Stimulated activated naive CD8-positive, alpha-beta T cell treated with anti-CD3 and anti-CD28 coated beads, Interleukin-15, Interleukin-2, amounts not matched to agents 100 ng/mL and 50 ng/mL, for 24 hours (primary cell): Measurements from ENCODE around the gene MMP23B.

ENCODE experiments used
- H3K27ac Mint-ChIP-seq: one replicate; pipeline ENCODE4 v1.8.0; 2021; ENCODE audit warnings: mild to moderate bottlenecking, mixed read lengths
- H3K27me3 Mint-ChIP-seq: one replicate; pipeline ENCODE4 v1.8.0; 2021; ENCODE audit warnings: mixed read lengths
- H3K36me3 Mint-ChIP-seq: one replicate; pipeline ENCODE4 v1.8.0; 2021; ENCODE audit warnings: low read depth, mixed read lengths
- H3K4me1 Mint-ChIP-seq: one replicate; pipeline ENCODE4 v1.8.0; 2021; ENCODE audit warnings: low read depth, mixed read lengths
- H3K4me3 Mint-ChIP-seq: one replicate; pipeline ENCODE4 v1.8.0; 2021; ENCODE audit warnings: mild to moderate bottlenecking, mixed read lengths
- H3K9me3 Mint-ChIP-seq: one replicate; pipeline ENCODE4 v1.8.0; 2021; ENCODE audit warnings: mixed read lengths

Gene MMP23B

DNA sequence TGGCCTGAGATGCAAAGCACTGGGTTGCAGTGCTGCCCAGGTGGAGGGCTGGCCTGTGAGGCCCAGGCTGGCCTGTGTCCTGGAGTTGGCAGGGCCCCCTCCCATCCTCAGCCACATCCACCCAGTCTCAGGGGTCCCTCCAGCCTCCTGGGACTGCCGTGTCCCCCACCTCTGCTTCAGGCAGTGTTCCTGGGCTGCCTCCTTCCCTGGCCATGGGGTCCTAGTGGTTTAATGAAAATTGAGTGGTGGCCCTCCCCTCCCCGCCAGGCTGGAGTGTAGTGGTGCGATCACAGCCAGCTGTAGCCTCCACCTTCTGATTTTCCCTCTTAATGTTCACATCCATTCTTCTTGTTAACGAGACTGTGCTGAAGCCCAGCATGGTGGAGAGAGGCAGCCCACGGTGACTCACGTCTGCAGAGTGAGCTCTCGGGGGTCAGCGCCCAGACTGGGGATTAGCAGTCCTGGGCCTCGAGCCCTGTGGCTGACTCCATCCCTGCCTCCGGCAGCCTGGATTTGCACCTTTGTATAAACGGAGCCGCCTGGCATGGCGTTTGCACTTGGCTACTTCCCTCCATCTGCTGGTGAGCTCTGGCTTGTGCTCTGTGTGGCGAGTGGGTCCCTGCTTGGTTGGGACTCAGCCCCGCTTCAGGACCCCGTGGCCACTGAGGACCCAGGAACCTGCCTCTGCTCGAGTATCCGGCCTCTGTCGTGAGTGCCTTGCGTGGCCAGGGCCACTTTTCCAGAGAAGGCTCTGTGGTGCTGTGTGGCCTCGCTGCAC lies 9.8 kb upstream of the MMP23B start:
- H3K27ac Mint-ChIP-seq = no peak overlapping the region
- no peaks in the 10 kb centered on the region for H3K9me3 Mint-ChIP-seq
- no peaks in the 10 kb centered on the region for H3K27me3 Mint-ChIP-seq
- no peaks in the 10 kb centered on the region for H3K36me3 Mint-ChIP-seq
- H3K4me1 Mint-ChIP-seq = peaks cover 5% of the 10 kb centered on the region
- H3K4me3 Mint-ChIP-seq = no peak overlapping the region

DNA sequence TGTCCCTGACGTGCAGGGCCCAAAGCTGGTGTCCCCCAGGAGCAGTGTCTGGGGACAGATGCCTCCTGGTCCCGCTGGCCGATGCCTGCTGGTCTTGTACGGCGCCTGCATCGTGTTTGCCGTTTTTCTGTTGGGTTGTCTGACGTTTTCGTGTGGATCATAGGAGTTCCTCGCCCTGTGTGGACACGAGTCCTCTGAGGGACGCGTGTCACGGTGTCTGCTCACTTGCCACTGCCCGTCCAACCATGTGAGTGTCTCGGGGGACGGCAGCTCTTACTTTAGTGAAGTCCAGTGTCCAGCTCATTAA lies 9.2 kb upstream of the MMP23B start:
- no peak overlapping the region for H3K4me3 Mint-ChIP-seq
- no peaks in the 10 kb centered on the region for H3K4me1 Mint-ChIP-seq
- H3K27ac Mint-ChIP-seq = no peak overlapping the region
- H3K9me3 Mint-ChIP-seq = no peaks in the 10 kb centered on the region
- H3K27me3 Mint-ChIP-seq = no peaks in the 10 kb centered on the region
- no peaks in the 10 kb centered on the region for H3K36me3 Mint-ChIP-seq

DNA sequence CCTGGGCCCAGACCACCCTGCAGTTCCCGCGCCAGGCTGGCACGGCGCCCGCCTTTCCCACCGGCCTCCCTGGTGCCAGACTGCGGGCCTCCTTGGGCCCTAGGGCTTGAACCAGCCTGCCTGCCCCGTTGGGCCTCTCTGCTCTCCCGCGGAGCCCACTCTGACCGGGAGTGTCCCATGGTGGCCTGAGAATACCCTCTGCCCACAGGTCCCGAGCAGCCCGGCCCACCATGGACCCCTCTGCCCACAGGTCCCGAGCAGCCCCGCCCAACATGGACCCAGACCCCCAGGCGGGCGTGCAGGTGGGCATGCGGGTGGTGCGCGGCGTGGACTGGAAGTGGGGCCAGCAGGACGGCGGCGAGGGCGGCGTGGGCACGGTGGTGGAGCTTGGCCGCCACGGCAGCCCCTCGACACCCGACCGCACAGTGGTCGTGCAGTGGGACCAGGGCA lies 8.8 kb upstream of the MMP23B start:
- Mint-ChIP-seq H3K9me3 (no peaks in the 10 kb centered on the region), H3K4me1 (no peaks in the 10 kb centered on the region), H3K27me3 (no peaks in the 10 kb centered on the region), H3K36me3 (no peaks in the 10 kb centered on the region), H3K27ac (no peak overlapping the region), H3K4me3 (no peak overlapping the region)

DNA sequence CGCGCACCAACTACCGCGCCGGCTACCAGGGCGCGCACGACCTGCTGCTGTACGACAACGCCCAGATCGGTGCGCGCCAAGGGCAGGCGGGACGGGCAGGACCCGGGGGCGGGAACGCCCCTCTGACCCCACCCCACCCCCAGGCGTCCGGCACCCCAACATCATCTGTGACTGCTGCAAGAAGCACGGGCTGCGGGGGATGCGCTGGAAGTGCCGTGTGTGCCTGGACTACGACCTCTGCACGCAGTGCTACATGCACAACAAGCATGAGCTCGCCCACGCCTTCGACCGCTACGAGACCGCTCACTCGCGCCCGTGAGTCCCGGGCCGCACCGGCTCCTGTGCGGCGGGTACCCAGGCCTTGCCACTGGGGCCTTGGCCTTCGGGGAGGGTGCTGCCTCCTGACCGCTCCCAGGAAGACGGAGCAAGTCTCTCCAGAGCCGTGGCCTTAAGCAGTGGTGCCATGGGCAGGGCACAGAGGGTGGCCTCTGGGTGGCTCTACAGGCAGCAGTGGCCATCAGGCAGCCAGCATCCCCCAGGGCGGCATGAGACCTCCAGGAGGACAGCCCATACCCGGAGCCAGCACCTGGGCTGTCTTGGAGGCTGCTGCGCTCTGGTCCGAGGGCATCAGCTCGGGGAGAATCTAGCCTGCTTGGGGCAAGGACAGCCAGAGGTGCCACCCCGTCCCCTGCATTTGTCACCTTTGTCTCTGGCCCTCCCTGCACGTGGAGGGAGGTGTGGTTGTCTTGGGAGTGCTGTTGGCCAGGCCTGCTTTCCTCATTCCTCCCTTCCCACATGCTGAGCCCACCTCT lies 8.1 kb upstream of the MMP23B start:
- Mint-ChIP-seq H3K27me3 (no peaks in the 10 kb centered on the region), H3K36me3 (no peaks in the 10 kb centered on the region), H3K9me3 (no peaks in the 10 kb centered on the region), H3K4me1 (no peaks in the 10 kb centered on the region), H3K4me3 (no peak overlapping the region), H3K27ac (no peak overlapping the region)

DNA sequence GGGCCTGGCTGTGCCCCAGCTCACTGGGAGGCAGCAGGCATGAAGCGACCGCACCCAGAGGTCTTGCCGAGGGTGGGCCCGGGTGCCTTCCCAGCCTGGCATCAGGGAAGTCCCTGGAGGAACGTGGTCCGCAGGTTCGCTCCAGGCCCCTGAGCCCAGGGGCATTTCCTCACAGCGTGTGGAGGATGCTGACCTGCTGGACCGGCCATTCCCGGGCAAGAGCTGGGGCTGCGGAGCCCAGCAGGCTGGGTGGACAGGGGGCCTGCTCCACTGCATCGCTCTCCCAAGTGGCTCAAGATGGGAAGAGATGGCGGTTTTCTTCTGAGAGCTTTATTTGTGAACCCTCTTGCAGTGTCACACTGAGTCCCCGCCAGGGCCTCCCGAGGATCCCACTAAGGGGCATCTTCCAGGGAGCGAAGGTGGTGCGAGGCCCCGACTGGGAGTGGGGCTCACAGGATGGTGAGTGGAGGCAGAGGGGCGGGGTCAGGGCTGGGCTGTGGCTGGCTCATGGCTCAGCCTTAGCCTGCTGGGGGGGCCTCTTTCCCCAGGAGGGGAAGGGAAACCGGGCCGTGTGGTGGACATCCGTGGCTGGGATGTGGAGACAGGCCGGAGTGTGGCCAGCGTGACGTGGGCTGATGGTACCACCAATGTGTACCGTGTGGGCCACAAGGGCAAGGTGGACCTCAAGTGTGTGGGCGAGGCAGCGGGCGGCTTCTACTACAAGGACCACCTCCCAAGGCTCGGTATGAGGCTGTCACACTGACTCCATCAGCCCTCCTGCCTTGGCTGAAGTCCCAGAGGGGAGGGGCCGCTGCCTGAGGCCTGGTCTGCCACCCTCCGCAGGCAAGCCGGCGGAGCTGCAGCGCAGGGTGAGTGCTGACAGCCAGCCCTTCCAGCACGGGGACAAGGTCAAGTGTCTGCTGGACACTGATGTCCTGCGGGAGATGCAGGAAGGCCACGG lies 7.2 kb upstream of the MMP23B start:
- Mint-ChIP-seq H3K27me3 (no peaks in the 10 kb centered on the region), H3K36me3 (no peaks in the 10 kb centered on the region), H3K9me3 (no peaks in the 10 kb centered on the region), H3K27ac (no peak overlapping the region), H3K4me1 (no peaks in the 10 kb centered on the region), H3K4me3 (no peak overlapping the region)

DNA sequence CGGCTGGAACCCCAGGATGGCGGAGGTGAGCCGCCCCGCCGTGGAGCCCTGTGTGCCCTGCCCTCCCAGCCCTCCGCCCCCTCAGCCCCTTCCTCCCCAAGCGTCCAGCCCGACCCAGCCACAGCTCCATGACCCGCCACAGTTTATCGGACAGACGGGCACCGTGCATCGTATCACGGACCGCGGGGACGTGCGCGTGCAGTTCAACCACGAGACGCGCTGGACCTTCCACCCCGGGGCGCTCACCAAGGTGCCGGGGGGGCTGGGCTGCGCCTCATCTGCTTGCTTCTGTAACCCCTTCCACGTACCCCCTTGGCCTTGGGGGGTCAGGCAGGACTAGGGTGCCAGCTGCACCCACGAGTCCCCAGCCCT lies 6.6 kb upstream of the MMP23B start:
- no peaks in the 10 kb centered on the region for H3K9me3 Mint-ChIP-seq
- no peaks in the 10 kb centered on the region for H3K36me3 Mint-ChIP-seq
- peaks cover 3% of the 10 kb centered on the region for H3K27me3 Mint-ChIP-seq

DNA sequence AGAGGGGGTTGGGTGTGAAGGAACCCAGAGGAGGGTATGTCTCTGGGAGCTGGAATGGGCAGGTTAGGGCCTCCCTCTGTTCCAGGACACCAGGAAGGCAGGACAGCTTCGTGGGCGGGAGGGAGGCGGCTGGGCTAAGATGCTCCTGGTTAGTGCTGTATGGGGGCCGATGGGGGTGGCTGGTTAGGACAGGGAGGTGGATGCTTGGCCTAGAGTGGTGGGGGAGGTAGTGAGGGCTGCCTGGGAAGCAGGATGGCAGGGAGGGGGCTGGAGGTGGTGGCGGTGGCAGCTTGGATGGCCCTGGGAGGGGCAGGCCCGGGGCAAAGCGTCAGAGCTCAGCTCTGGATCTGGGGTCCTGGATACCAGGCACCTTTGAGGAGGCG lies 6.2 kb upstream of the MMP23B start:
- H3K27me3 Mint-ChIP-seq = peaks cover 4% of the 10 kb centered on the region
- peaks cover 4% of the 10 kb centered on the region for H3K4me1 Mint-ChIP-seq
- H3K36me3 Mint-ChIP-seq = no peaks in the 10 kb centered on the region
- no peak overlapping the region for H3K27ac Mint-ChIP-seq
- H3K9me3 Mint-ChIP-seq = no peaks in the 10 kb centered on the region
- H3K4me3 Mint-ChIP-seq = no peak overlapping the region

More for the DNA sequence above, 6.6 kb upstream of the MMP23B start:
- peaks cover 3% of the 10 kb centered on the region for H3K4me1 Mint-ChIP-seq
- H3K4me3 Mint-ChIP-seq = no peak overlapping the region
- no peak overlapping the region for H3K27ac Mint-ChIP-seq

DNA sequence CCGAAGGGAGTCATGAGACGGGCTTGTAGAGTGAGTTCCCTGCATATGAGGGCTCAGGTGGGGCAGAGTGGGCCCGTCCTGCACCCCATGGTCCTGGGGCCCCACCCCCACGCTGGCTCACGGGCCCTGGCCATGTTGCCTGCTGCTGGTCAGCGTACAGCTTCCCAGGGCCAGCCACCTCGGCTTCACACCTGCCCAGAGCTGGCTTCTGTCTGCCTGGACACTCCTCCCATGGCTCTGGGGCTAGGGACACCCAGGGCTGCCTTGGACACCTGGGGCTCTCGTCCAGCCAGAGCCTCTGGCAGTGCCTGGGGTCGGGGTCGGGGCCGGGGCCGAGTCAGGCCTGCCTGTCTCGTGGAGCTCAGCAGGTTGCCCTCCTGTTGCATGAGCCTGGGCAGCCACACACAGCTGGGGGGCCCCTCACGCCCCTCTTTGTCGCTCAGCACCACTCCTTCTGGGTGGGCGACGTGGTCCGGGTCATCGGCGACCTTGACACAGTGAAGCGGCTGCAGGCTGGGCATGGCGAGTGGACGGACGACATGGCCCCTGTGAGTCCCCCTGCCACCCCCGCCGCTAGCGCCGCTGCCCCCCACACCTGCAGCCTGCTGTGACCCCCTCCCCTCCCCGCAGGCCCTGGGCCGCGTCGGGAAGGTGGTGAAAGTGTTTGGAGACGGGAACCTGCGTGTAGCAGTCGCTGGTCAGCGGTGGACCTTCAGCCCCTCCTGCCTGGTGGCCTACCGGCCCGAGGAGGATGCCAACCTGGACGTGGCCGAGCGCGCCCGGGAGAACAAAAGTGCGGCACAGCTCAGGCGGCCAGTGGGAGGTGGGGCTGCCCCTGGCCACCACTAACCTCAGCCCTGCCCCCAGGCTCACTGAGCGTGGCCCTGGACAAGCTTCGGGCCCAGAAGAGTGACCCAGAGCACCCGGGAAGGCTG lies 5.5 kb upstream of the MMP23B start:
- no peak overlapping the region for H3K27ac Mint-ChIP-seq

DNA sequence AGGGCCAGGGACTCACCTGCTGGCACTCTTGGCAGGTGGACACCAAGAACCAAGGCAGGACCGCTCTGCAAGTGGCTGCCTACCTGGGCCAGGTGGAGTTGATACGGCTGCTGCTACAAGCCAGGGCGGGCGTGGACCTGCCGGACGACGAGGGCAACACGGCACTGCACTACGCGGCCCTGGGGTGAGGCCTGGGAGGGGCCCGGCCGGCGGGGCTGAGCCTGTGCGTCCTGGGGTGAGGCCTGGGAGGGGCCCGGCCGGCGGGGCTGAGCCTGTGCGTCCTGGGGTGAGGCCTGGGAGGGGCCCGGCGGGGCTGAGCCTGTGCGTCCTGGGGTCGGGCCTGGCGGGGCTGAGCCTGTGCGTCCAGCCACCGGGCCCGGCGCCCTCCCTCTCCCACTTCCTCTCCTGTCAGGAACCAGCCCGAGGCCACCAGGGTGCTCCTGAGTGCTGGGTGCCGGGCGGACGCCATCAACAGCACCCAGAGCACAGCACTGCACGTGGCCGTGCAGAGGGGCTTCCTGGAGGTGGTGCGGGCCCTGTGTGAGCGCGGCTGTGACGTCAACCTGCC lies 4.6 kb upstream of the MMP23B start:
- Mint-ChIP-seq H3K4me3 (no peak overlapping the region), H3K4me1 (peaks cover 7% of the 10 kb centered on the region), H3K36me3 (no peaks in the 10 kb centered on the region), H3K9me3 (no peaks in the 10 kb centered on the region), H3K27ac (no peak overlapping the region), H3K27me3 (peaks cover 4% of the 10 kb centered on the region)

More for the DNA sequence above, 5.5 kb upstream of the MMP23B start:
- H3K27me3 Mint-ChIP-seq = peaks cover 4% of the 10 kb centered on the region
- no peaks in the 10 kb centered on the region for H3K9me3 Mint-ChIP-seq
- H3K4me1 Mint-ChIP-seq = peaks cover 5% of the 10 kb centered on the region
- no peak overlapping the region for H3K4me3 Mint-ChIP-seq
- H3K36me3 Mint-ChIP-seq = no peaks in the 10 kb centered on the region

DNA sequence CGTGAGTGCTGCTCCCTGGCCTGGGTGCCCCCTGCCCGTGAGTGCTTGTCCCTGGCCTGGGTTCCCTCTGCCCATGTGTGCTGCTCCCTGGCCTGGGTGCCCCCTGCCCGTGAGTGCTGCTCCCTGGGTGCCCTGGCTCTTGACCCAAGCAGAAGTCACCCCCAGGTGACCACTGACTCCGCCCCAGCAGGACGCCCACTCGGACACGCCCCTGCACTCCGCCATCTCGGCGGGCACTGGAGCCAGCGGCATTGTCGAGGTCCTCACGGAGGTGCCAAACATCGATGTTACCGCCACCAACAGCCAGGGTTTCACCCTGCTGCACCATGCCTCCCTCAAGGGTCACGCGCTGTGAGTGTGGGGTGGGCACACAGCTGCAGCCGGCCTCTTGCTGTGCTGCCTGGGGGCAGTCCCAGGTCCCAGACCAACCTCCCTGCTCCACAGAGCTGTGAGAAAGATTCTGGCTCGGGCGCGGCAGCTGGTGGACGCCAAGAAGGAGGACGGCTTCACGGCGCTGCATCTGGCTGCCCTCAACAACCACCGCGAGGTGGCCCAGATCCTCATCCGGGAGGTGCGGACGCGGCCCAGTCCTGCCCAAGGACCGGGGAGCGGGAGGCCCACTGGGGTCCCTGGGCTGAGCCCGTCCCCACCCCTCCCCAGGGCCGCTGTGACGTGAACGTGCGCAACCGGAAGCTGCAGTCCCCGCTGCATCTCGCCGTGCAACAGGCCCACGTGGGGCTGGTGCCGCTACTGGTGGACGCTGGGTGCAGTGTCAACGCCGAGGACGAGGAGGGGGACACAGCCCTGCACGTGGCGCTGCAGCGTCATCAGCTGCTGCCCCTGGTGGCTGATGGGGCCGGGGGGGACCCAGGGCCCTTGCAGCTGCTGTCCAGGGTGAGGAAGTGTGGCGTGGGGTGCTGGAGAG lies 3.9 kb upstream of the MMP23B start:
- H3K4me3 Mint-ChIP-seq = no peak overlapping the region

DNA sequence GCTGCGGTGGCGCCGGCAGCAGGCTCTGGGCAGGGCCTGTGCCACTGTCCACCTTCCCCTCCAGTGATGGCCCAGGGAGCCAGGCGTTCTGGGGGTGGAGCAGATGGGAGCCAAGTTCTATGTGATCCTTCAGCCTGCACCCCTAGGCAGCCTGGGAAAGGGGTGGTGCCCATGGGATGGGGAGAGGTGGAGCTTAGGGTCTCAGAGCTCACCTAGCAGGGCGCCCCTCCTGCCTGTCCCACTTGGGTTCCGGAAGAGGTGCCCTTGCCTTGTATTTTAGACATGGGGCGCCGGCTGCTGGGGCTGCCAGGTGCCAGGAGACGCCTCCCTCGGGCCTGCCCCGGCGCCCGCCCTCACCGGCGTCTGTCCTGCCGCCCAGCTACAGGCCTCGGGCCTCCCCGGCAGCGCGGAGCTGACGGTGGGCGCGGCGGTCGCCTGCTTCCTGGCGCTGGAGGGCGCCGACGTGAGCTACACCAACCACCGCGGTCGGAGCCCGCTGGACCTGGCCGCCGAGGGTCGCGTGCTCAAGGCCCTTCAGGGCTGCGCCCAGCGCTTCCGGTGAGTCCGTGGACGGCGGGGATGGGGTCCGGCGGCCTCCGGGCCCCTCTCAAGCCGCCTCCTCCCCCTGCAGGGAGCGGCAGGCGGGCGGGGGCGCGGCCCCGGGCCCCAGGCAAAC lies 3.1 kb upstream of the MMP23B start:
- Mint-ChIP-seq H3K9me3 (no peaks in the 10 kb centered on the region), H3K36me3 (no peaks in the 10 kb centered on the region), H3K27me3 (peaks cover 4% of the 10 kb centered on the region), H3K27ac (no peak overlapping the region), H3K4me3 (no peak overlapping the region), H3K4me1 (peaks cover 7% of the 10 kb centered on the region)

More for the DNA sequence above, 3.9 kb upstream of the MMP23B start:
- no peak overlapping the region for H3K27ac Mint-ChIP-seq
- H3K9me3 Mint-ChIP-seq = no peaks in the 10 kb centered on the region
- no peaks in the 10 kb centered on the region for H3K36me3 Mint-ChIP-seq
- peaks cover 7% of the 10 kb centered on the region for H3K4me1 Mint-ChIP-seq
- H3K27me3 Mint-ChIP-seq = peaks cover 4% of the 10 kb centered on the region

DNA sequence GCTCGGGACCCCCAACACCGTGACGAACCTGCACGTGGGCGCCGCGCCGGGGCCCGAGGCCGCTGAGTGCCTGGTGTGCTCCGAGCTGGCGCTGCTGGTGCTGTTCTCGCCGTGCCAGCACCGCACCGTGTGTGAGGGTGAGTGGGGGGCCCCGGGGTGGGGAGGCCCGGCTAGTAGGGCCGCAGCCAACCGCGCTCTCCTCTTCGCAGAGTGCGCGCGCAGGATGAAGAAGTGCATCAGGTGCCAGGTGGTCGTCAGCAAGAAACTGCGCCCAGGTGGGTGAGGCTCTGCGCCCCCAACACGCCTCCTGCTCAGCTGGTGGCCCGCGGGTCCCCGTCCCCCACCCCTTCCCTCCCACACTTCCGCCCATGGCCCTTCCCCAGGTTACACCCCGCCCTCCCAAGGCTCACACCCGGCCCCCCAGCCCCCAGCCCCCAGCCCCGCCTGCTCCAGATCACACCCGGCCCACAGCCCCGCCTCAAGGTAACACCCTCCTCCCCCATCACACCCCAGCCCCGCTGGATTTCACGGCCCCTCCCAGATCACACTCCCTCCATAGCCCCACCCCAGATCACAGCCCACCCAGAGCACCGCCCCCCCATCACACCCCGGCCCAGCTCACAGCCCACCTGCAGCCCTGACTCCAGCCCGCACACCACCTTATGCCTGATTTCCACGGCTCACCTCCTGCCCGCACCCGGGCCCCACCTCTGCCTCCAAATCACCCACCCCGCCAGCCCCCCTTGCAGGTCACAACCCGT lies 2.4 kb upstream of the MMP23B start:
- Mint-ChIP-seq H3K36me3 (no peaks in the 10 kb centered on the region), H3K4me3 (peak overlapping the region; percentile 39), H3K9me3 (no peaks in the 10 kb centered on the region), H3K4me1 (peaks cover 7% of the 10 kb centered on the region), H3K27me3 (peaks cover 4% of the 10 kb centered on the region), H3K27ac (no peak overlapping the region)
